Transverse colon (tissue), 4 donors: ENCODE data around the gene MBD5. TPM values are rescaled to one million over a fixed set of nuclear protein-coding genes. Genes with fewer than 3 reads are reported as not detected.

ENCODE experiments used
- DNase-seq: peaks from one replicate; pipeline ENCODE4 v3.0.0-alpha.2; 2019
- H3K27ac ChIP-seq, 4 donors: fragments of 200-600 bp; sonication (generic); 2 replicates each; pipeline ENCODE4 v1.5.1; 2016 to 2018; ENCODE audit warnings: inconsistent platforms in 4 of 4
- H3K27me3 ChIP-seq: fragments of 200-600 bp; sonication (generic); 2 replicates; pipeline ENCODE4 v1.5.1; 2017; ENCODE audit warnings: inconsistent platforms
- H3K36me3 ChIP-seq, 4 donors: fragments of 200-600 bp; sonication (generic); 2 replicates each; pipeline ENCODE4 v1.5.1; 2017 to 2019; ENCODE audit warnings: inconsistent platforms in 4 of 4
- H3K4me1 ChIP-seq, 4 donors: fragments of 200-600 bp; sonication (generic); 2 replicates each; pipeline ENCODE4 v1.5.1; 2017 to 2020; ENCODE audit warnings: inconsistent platforms in 4 of 4
- H3K4me3 ChIP-seq, 4 donors: fragments of 200-600 bp; sonication (generic); 1 replicate in 1 of 4; 2 replicates in 3 of 4; pipeline versions ENCODE4 v1.5.1 to v1.6.1; 2017 to 2019; ENCODE audit warnings: inconsistent platforms in 4 of 4
- H3K9me3 ChIP-seq, 2 donors: fragments of 200-600 bp; sonication (generic); 2 replicates each; pipeline ENCODE4 v1.5.1; 2017 to 2019; ENCODE audit warnings: inconsistent platforms in 2 of 2
- CTCF ChIP-seq, 5 experiments: fragments of 200-600 bp in 3 of 5; fragments of 450-650 bp in 2 of 5; sonication (generic) in 3 of 5; IDR thresholded peaks; 1 replicate in 2 of 5; 2 replicates in 3 of 5; pipeline ENCODE4 v1.5.1; 2016 to 2017; ENCODE audit warnings: antibody characterized with exemption in 5 of 5, inconsistent platforms in 3 of 5, mild to moderate bottlenecking in 2 of 5, moderate library complexity in 1 of 5
- EP300 ChIP-seq: sonication (generic); formaldehyde crosslinking; IDR thresholded peaks from one replicate; pipeline ENCODE4 v1.6.1; 2017; ENCODE audit warnings: antibody characterized with exemption, low read depth
- POLR2A ChIP-seq: fragments of 450-650 bp; IDR thresholded peaks from one replicate; pipeline ENCODE4 v1.6.1; 2016; ENCODE audit warnings: antibody characterized with exemption, mild to moderate bottlenecking, moderate library complexity
- POLR2AphosphoS5 ChIP-seq, 3 donors: sonication (generic); formaldehyde crosslinking; IDR thresholded peaks; one replicate each; pipeline ENCODE4 v1.6.1; 2016; ENCODE audit warnings: antibody characterized with exemption in 3 of 3
- WGBS, 2 donors: methylation state at CpG; one replicate each; pipeline ENCODE4 v1.1.5; 2018; ENCODE audit warnings: low coverage in 1 of 2; 5-methylcytosine and 5-hydroxymethylcytosine counted together
- in situ Hi-C, 4 donors: fragments of 200-750 bp; cut with MboI; loops; one replicate each; pipeline versions ENCODE4 v1.15.0 to v1.15.1; 2017; ENCODE audit warnings: low sequenced_read_pairs in 3 of 4, low pct_ligation_motif_present in 1 of 4, low pct_unique_long_range_greater_than_20kb in 1 of 4
- intact Hi-C: fragments of 100-400 bp; cut with DNase I; formaldehyde crosslinking; loops from one replicate; pipeline ENCODE4 v1.15.1; 2023; ENCODE audit warnings: low total_unique reads
- total RNA-seq, 4 donors: library from RNA; depleted of rRNA; stranded (reverse); fragments of >200 nt; gene quantifications; one replicate each; pipeline ENCODE4 v1.1.0, GENCODE V29; 2016

The MBD5 gene
- total RNA-seq, 4 donors from 2014 or later, result 29.9 to 67.3 (median 52.6) TPM

GRCh38 chr2:148273158-148273691, 252.3 kb downstream of the MBD5 start:
- intact Hi-C loops (no loop called here), in situ Hi-C loops (no loop called here)
- Histone ChIP-seq H3K27ac (no peak overlapping the region), H3K4me1 (no peaks in the 10 kb centered on the region), H3K4me3 (no peak overlapping the region), H3K27me3 (no peaks in the 10 kb centered on the region), H3K36me3 (no peaks in the 10 kb centered on the region), H3K9me3 (no peaks in the 10 kb centered on the region)
- no peak for DNase-seq
- WGBS, 2 donors, result 47 to 52% methylated on average over 3 to 4 of the region's 4 CpGs
- TF ChIP-seq POLR2AphosphoS5 (IDR thresholded peaks at IDR 0.05) (no peak), POLR2A (no peak), EP300 (no peak), CTCF (IDR thresholded peaks at IDR 0.05) (no peak)

- 92 to 96% methylated on average over 3 of the region's 3 CpGs for WGBS, 2 donors
- H3K9me3 ChIP-seq, result no peaks in the 10 kb centered on the region
- no peak overlapping the region for H3K27ac ChIP-seq
- intact Hi-C loops (no loop called here), in situ Hi-C loops (no loop called here)
- H3K4me1 ChIP-seq, result no peaks in the 10 kb centered on the region
- H3K4me3 ChIP-seq, result no peak overlapping the region
- no peak for DNase-seq
- H3K36me3 ChIP-seq, result no peaks in the 10 kb centered on the region
- TF ChIP-seq POLR2AphosphoS5 (IDR thresholded peaks at IDR 0.05) (no peak), EP300 (no peak), POLR2A (no peak), CTCF (IDR thresholded peaks at IDR 0.05) (no peak)
- H3K27me3 ChIP-seq, result no peaks in the 10 kb centered on the region
Observed at GRCh38 chr2:148279216-148279615, 258.3 kb downstream of the MBD5 start.

GRCh38 chr2:148282201-148282600, 261.3 kb downstream of the MBD5 start:
- H3K36me3 ChIP-seq, result no peaks in the 10 kb centered on the region
- in situ Hi-C loops, result no loop called here
- no peak overlapping the region for H3K4me3 ChIP-seq
- no peak for DNase-seq
- no peak overlapping the region for H3K27ac ChIP-seq
- H3K4me1 ChIP-seq, result no peaks in the 10 kb centered on the region
- 69 to 90% methylated on average over 1 of the region's 1 CpG for WGBS, 2 donors
- no peaks in the 10 kb centered on the region for H3K27me3 ChIP-seq
- no peak for TF ChIP-seq EP300
- no peak for TF ChIP-seq POLR2A
- TF ChIP-seq CTCF (IDR thresholded peaks at IDR 0.05), result no peak
- no peak for TF ChIP-seq POLR2AphosphoS5 (IDR thresholded peaks at IDR 0.05)
- no peaks in the 10 kb centered on the region for H3K9me3 ChIP-seq
- intact Hi-C loops, result no loop called here

- Histone ChIP-seq H3K4me3 (no peak overlapping the region), H3K27ac (no peak overlapping the region), H3K4me1 (no peaks in the 10 kb centered on the region), H3K36me3 (no peaks in the 10 kb centered on the region), H3K9me3 (no peaks in the 10 kb centered on the region), H3K27me3 (no peaks in the 10 kb centered on the region)
- WGBS, 2 donors, result 92 to 94% methylated on average over 2 of the region's 2 CpGs
- DNase-seq, result no peak
- intact Hi-C loops (no loop called here), in situ Hi-C loops (no loop called here)
- TF ChIP-seq POLR2AphosphoS5 (IDR thresholded peaks at IDR 0.05) (no peak), EP300 (no peak), CTCF (IDR thresholded peaks at IDR 0.05) (no peak), POLR2A (no peak)
Observed at GRCh38 chr2:148292431-148292830, 271.5 kb downstream of the MBD5 start.
